H9 (cell line): Measurements from ENCODE around the gene FBXL13. TPM values are rescaled to one million over a fixed set of nuclear protein-coding genes. Genes with fewer than 3 reads are reported as not detected.

Experiments used
- DNase-seq: peaks from one replicate; pipeline ENCODE4 v3.0.0-alpha.2; 2017
- H2AFZ ChIP-seq: one replicate; pipeline ENCODE4 v1.6.1; 2013; ENCODE audit warnings: mild to moderate bottlenecking, low read length, control low read depth, moderate library complexity
- H2AK5ac ChIP-seq: 2 replicates; pipeline ENCODE4 v1.6.1; 2013; ENCODE audit warnings: low read length, control low read depth, mixed read lengths; ENCODE audit not compliant: insufficient read length
- H2BK120ac ChIP-seq: one replicate; pipeline ENCODE4 v1.6.1; 2013; ENCODE audit warnings: low read depth, mild to moderate bottlenecking, low read length, control low read depth, inconsistent platforms; ENCODE audit not compliant: poor library complexity, severe bottlenecking
- H2BK12ac ChIP-seq: 2 replicates; pipeline ENCODE4 v1.6.1; 2013; ENCODE audit warnings: low read length, control low read depth, mixed read lengths, low read depth; ENCODE audit not compliant: insufficient read length
- H2BK15ac ChIP-seq: 2 replicates; pipeline ENCODE4 v1.6.1; 2013; ENCODE audit warnings: low read depth, low read length, control low read depth
- H2BK20ac ChIP-seq: one replicate; pipeline ENCODE4 v1.6.1; 2013; ENCODE audit warnings: low read depth, mild to moderate bottlenecking, low read length, control low read depth, inconsistent platforms; ENCODE audit not compliant: poor library complexity, severe bottlenecking
- H2BK5ac ChIP-seq: 2 replicates; pipeline ENCODE4 v1.6.1; 2013; ENCODE audit warnings: low read length, control low read depth, mixed read lengths; ENCODE audit not compliant: insufficient read length
- H3K14ac ChIP-seq: 2 replicates; pipeline ENCODE4 v1.6.1; 2013; ENCODE audit warnings: low read length, control low read depth; ENCODE audit not compliant: insufficient read depth
- H3K18ac ChIP-seq: 2 replicates; pipeline ENCODE4 v1.6.1; 2013; ENCODE audit warnings: low read depth, mild to moderate bottlenecking, mixed read lengths, low read length, control low read depth; ENCODE audit not compliant: insufficient read length
- H3K23ac ChIP-seq: 2 replicates; pipeline ENCODE4 v1.6.1; 2013; ENCODE audit warnings: low read length, control low read depth, mixed read lengths, low read depth; ENCODE audit not compliant: insufficient read length
- H3K23me2 ChIP-seq: 2 replicates; pipeline ENCODE4 v1.6.1; 2013; ENCODE audit warnings: low read depth, mild to moderate bottlenecking, mixed read lengths, low read length, control low read depth; ENCODE audit not compliant: insufficient read length, poor library complexity, severe bottlenecking
- H3K27ac ChIP-seq: 2 replicates; pipeline ENCODE4 v1.5.1; 2013; ENCODE audit warnings: low read length, control low read depth, mixed read lengths, low read depth; ENCODE audit not compliant: insufficient read length
- H3K27me3 ChIP-seq: 2 replicates; pipeline ENCODE4 v1.6.1; 2013; ENCODE audit warnings: low read length, control low read depth, inconsistent platforms; ENCODE audit not compliant: insufficient read depth
- H3K4ac ChIP-seq: 2 replicates; pipeline ENCODE4 v1.6.1; 2013; ENCODE audit warnings: low read depth, mild to moderate bottlenecking, control low read depth, inconsistent platforms, low read length, moderate library complexity
- H3K4me1 ChIP-seq: 2 replicates; pipeline ENCODE4 v1.6.1; 2013; ENCODE audit warnings: low read length, control low read depth, inconsistent platforms; ENCODE audit not compliant: insufficient read depth
- H3K4me2 ChIP-seq: 2 replicates; pipeline ENCODE4 v1.6.1; 2013; ENCODE audit warnings: low read length, control low read depth, mixed read lengths; ENCODE audit not compliant: insufficient read length, insufficient read depth
- H3K56ac ChIP-seq: 2 replicates; pipeline ENCODE4 v1.6.1; 2013; ENCODE audit warnings: low read depth, mild to moderate bottlenecking, mixed read lengths, low read length, control low read depth; ENCODE audit not compliant: insufficient read length
- H3K79me1 ChIP-seq: 2 replicates; pipeline ENCODE4 v1.6.1; 2013; ENCODE audit warnings: low read depth, mild to moderate bottlenecking, moderate library complexity, low read length, control low read depth, inconsistent platforms; ENCODE audit not compliant: insufficient read depth, poor library complexity, severe bottlenecking
- H3K79me2 ChIP-seq: 2 replicates; pipeline ENCODE4 v1.6.1; 2013; ENCODE audit warnings: low read length, control low read depth, inconsistent platforms; ENCODE audit not compliant: insufficient read depth
- H3K9ac ChIP-seq: 2 replicates; pipeline ENCODE4 v1.6.1; 2013; ENCODE audit warnings: low read length, control low read depth, mixed read lengths; ENCODE audit not compliant: insufficient read length; ENCODE audit errors: extremely low read depth
- H3K9me3 ChIP-seq: one replicate; pipeline ENCODE4 v1.6.1; 2013; ENCODE audit warnings: low read depth, low read length, inconsistent platforms; ENCODE audit not compliant: control insufficient read depth
- H3T11ph ChIP-seq: one replicate; pipeline ENCODE4 v1.6.1; 2013; ENCODE audit warnings: mild to moderate bottlenecking, low read length, control low read depth, inconsistent platforms
- H4K20me1 ChIP-seq: one replicate; pipeline ENCODE4 v1.6.1; 2013; ENCODE audit not compliant: control insufficient read depth, insufficient read length, insufficient read depth
- H4K5ac ChIP-seq: 2 replicates; pipeline ENCODE4 v1.6.1; 2013; ENCODE audit warnings: low read depth, mild to moderate bottlenecking, mixed read lengths, low read length, control low read depth; ENCODE audit not compliant: insufficient read length
- H4K8ac ChIP-seq: replicated peaks from 2 replicates; pipeline ENCODE4 v1.6.1; 2013; ENCODE audit warnings: low read length, control low read depth, mixed read lengths, low read depth; ENCODE audit not compliant: insufficient read length
- H4K91ac ChIP-seq: 2 replicates; pipeline ENCODE4 v1.6.1; 2013; ENCODE audit warnings: low read depth, mild to moderate bottlenecking, moderate library complexity, mixed read lengths, low read length, control low read depth; ENCODE audit not compliant: insufficient read length
- H3K27ac Mint-ChIP-seq, 3 experiments: 2 replicates in 2 of 3; 3 replicates in 1 of 3; pipeline ENCODE4 v1.8.0; 2020 to 2021; ENCODE audit warnings: mixed read lengths in 3 of 3, mild to moderate bottlenecking in 1 of 3, moderate library complexity in 1 of 3
- H3K27me3 Mint-ChIP-seq: 2 replicates; pipeline ENCODE4 v1.8.0; 2021; ENCODE audit warnings: low read depth, mild to moderate bottlenecking, moderate library complexity, mixed read lengths
- H3K36me3 Mint-ChIP-seq, 3 experiments: 2 replicates in 2 of 3; 3 replicates in 1 of 3; pipeline ENCODE4 v1.8.0; 2020 to 2021; ENCODE audit warnings: low read depth in 3 of 3, mixed read lengths in 3 of 3; ENCODE audit not compliant: insufficient read depth in 1 of 3
- H3K4me1 Mint-ChIP-seq, 2 experiments: 2 replicates each; pipeline ENCODE4 v1.8.0; 2020; ENCODE audit warnings: mixed read lengths in 2 of 2
- H3K4me3 Mint-ChIP-seq, 2 experiments: 2 replicates in 1 of 2; 3 replicates in 1 of 2; pipeline ENCODE4 v1.8.0; 2020 to 2021; ENCODE audit warnings: mild to moderate bottlenecking in 2 of 2, mixed read lengths in 2 of 2, moderate library complexity in 1 of 2
- H3K9me3 Mint-ChIP-seq, 2 experiments: 2 replicates in 1 of 2; 3 replicates in 1 of 2; pipeline ENCODE4 v1.8.0; 2020; ENCODE audit warnings: mild to moderate bottlenecking in 2 of 2, mixed read lengths in 2 of 2, moderate library complexity in 1 of 2
- CTCF ChIP-seq: fragments of 200-600 bp; sonication (generic); conservative IDR thresholded peaks from 3 replicates; pipeline ENCODE4 v1.8.0; 2021; ENCODE audit warnings: antibody characterized with exemption, mild to moderate bottlenecking
- WGBS: extraction: QIAGEN DNeasy Blood & Tissue Kit; methylation state at CpG from one replicate; pipeline ENCODE4 v1.1.7; 2013; ENCODE audit warnings: missing lambda C conversion rate, low lambda C conversion rate, mixed read lengths; ENCODE audit not compliant: insufficient read length; ENCODE audit errors: extremely low coverage; 5-methylcytosine and 5-hydroxymethylcytosine counted together
- total RNA-seq: library from RNA; stranded (reverse); gene quantifications from 2 replicates; pipeline ENCODE4 v1.2.1, GENCODE V29; 2021

FBXL13 gene
- total RNA-seq, 1 experiment from 2014 or later = 4.4 TPM

GRCh38 chr7:102944241-102944640, 130.4 kb downstream of the FBXL13 start:
- Histone ChIP-seq H3K79me1 (no peaks in the 10 kb centered on the region), H3K23me2 (no peaks in the 10 kb centered on the region), H2BK12ac (no peak overlapping the region), H3K4me1 (peaks cover 4% of the 10 kb centered on the region), H2BK120ac (no peak overlapping the region), H2BK20ac (no peak overlapping the region), H2AFZ (no peak overlapping the region), H3K9me3 (no peaks in the 10 kb centered on the region), H4K91ac (no peak overlapping the region), H2BK15ac (no peak overlapping the region), H4K8ac (no peak overlapping the region), H3K4ac (no peak overlapping the region), H3K9ac (no peak overlapping the region), H2BK5ac (no peak overlapping the region), H4K5ac (no peak overlapping the region), H3K23ac (no peak overlapping the region), H3K4me2 (no peak overlapping the region), H3T11ph (no peak overlapping the region), H3K79me2 (no peaks in the 10 kb centered on the region; the same call in 1 of the 2 replicates), H3K18ac (no peak overlapping the region), H4K20me1 (no peaks in the 10 kb centered on the region), H3K56ac (no peak overlapping the region), H3K27ac (no peak overlapping the region), H3K14ac (no peak overlapping the region), H3K27me3 (no peaks in the 10 kb centered on the region; the same call in 1 of the 2 replicates), H2AK5ac (no peak overlapping the region)
- DNase-seq = no peak
- Mint-ChIP-seq H3K27ac (no peak overlapping the region; a peak in 3 of 7 replicates), H3K4me1 (peaks cover 54 to 61% of the 10 kb centered on the region in 2 experiments), H3K36me3 (no peaks in the 10 kb centered on the region; a peak in 1 of 7 replicates), H3K4me3 (no peak overlapping the region), H3K27me3 (no peaks in the 10 kb centered on the region; the same call in 1 of the 2 replicates), H3K9me3 (no peaks in the 10 kb centered on the region)
- no peak for TF ChIP-seq CTCF
- WGBS = no CpG with 5 or more reads among the region's 4 CpGs
